HK-2 (cell line): Measurements from ENCODE around the gene C1QBP.
"Not testable (repeated sequence)": the region's sequence is repeated elsewhere in the genome, so short reads cannot be mapped to it uniquely, and the experiment has no call there.

Experiments
- DNase-seq: peaks from one replicate; pipeline ENCODE4 v3.0.0-alpha.2; 2018; ENCODE audit not compliant: unreplicated experiment

The C1QBP gene

GRCh38 chr17:5431949-5432556 is 6.9 kb downstream of the C1QBP start:
- DNase-seq: no peak

DNA sequence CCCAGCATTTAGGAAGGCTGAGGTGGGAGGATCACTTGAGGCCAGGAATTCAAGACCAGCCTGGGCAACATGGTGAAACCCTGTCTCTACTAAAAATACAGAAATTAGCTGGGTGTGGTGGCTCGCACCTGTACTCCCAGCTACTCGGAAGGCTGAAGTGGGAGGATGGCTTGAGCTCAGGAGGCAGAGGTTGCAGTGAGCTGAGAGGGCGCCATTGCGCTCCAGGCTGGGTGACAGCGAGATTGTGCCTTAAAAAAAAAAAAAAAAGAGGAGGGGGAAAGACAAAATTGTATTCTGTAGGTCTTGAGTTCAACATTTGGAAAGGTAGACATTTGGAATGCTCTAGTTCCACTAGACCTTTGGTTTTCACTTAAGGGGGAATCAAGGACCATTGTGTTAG is 7.7 kb downstream of the C1QBP start:
- DNase-seq: not testable (repeated sequence)

- DNase-seq: no peak
These were observed 8.4 kb downstream of the C1QBP start for GRCh38 chr17:5430413-5430999.

- no peak for DNase-seq
These were observed 9.6 kb downstream of the C1QBP start for GRCh38 chr17:5429191-5429887.

DNA sequence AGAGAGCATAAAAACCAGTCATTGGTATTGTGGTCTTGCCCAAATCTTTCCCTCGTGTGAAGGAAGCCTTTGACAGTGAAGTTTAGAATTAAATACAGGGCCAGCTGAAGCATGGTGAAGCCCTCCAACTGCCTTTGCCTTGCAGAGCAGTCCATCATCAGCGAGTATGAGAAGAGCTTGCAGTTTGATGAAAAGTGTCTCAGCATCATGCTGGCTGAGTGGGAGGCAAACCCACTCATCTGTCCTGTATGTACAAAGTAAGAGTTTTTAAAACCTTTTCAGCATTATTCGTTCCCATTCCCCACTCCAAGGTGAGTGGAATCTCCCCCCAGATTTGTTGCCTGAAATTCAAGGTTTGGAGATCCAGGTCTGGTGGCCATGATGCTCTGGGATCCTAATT is 13.1 kb downstream of the C1QBP start:
- DNase-seq: no peak

GRCh38 chr17:5424909-5425308 is 14.0 kb downstream of the C1QBP start:
- DNase-seq: no peak

- peak; percentile 28 for DNase-seq
These were observed 16.4 kb downstream of the C1QBP start for GRCh38 chr17:5422505-5422904.

DNA sequence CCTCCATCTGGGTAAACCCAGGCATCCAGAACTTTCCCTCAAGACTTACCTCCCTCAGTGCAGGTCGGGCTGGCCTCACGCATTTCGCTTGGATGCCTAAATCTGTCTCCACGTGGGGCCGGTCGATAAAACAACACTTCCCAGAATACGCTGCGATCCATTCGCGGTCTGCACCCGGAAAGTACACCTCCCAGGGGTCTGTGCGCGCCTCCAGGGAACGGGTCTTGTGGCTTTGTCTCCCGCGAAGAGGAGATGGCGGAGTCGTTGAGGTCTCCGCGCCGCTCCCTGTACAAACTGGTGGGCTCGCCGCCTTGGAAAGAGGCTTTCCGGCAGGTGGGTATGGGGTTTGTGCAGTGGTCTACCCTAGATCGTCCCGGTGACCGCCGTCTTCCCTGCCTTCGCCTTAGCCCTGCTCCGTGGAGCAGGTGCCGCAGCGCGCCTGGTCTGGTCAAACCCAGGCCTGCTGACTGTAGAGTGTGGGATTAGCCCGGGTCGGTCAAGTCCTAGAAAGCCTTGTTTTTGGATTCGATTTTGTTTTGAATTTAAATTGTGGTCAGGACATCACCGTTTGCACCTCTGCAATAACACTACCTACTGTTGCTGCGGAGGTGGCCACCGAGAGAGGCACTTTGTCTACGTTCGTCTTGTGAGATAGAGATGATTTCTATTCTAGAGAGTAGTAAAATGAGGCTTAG is 18.8 kb downstream of the C1QBP start, which contains the start of gene RPAIN:
Gene RPAIN, plus strand, starts transcription at position 224 of the 695 bp plus-strand sequence. Its CDS starts 29 bp downstream, at position 253.
- peak; percentile 81 for DNase-seq

GRCh38 chr17:5419356-5419958 is 19.5 kb downstream of the C1QBP start, which contains the start of gene NUP88:
TSS of gene NUP88 (minus strand) at chr17:5419662. CDS start at chr17:5419650, 12 bp downstream.
- DNase-seq: peak; percentile 97

DNA sequence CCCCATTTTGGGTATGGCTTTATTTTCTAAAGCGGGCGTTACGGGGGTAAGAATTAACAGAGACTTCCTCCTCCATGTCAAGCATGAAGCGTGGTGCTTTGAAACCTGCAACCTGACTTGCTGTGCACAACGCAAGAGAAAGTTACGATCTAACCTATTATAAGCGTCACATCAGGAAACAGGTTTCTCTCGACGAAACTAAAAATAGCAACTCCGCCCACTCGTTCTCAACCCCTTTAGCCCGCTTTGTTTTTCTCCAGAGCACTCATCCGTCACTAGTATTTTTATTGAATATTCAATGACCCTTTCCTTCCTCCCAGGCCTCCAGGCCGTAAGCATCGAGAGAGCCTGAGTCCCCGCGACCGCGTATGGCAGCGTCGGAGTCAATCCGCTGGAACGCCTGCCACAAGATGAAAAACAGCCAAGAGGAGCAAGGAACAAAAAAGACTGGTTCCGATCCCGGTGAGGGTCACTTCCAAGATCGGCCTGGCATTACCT is 20.0 kb downstream of the C1QBP start:
- DNase-seq: no peak

- no peak for DNase-seq
These were observed 22.1 kb downstream of the C1QBP start for GRCh38 chr17:5416901-5417300.

GRCh38 chr17:5413682-5414081 is 25.3 kb downstream of the C1QBP start:
- no peak for DNase-seq

DNA sequence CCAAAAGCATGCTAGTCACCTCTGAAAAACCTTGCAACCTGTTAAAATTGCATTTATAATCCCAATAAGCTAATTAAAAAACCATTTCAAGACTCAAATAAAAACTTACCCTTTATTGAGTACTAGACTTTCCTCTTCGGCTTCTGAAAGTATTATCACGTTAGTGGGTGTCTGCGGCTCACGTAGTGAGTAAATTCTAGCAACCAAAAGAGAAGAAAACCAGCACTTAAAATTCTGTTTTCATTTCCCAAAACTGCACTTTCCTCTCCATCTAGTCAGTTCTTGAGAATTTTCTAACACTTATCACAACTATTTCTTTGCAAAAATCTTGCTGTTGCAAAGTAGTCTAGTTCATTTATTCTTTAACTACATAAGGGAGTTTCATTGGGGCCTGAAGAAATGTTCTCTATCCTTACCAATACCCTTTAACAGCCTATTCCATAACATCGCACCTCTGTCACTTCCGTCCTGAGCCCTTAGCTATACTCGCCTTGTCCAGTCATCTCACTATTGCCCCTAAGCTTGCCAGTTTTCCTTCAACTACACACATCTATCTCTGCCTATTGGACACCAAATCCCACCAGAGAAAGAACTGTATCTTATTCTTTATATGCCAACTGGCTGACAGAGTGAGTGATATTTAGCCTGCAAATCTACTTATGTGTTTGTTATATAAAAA is 28.2 kb downstream of the C1QBP start:
- no peak for DNase-seq

GRCh38 chr17:5408186-5408585 is 30.8 kb downstream of the C1QBP start:
- DNase-seq: no peak

DNA sequence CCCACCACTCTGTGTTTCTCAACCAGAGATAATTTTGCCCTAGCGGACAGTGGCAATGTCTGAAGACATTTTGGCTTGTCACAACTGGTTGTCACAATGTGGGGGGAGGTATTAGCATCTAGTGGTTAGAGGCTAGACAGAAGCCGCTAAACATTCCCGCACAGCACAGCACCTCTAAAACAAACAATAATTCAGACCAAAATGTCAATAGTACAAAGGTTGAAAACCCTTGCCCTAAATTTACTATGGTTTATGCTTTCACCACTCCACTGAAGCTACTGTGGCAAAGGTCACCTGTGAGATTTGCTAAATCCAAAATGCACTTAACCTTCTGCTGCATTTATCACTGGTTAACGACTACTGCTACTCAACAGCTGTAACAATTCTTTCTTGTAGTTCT is 33.6 kb downstream of the C1QBP start:
- DNase-seq: no peak

DNA sequence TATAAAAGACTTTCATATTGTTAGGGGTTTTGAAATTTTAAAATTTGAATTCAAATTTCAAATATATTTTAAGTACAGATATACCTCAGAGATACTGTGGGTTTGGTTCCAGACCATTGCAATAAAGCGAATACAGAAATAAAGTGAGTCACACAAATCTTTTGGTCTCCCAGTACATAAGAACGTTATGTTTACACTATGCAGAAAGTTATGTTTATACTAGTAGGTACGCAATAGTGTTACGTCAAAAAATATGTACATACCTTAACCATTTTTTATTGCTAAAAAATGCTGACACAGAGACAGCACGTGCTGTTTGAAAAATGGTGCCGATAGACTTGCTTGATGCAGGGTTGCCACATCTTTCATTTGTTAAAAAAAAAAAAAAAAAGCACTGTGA is 39.2 kb downstream of the C1QBP start:
- DNase-seq: no peak

GRCh38 chr17:5396612-5397011 is 42.3 kb downstream of the C1QBP start:
- DNase-seq: no peak

DNA sequence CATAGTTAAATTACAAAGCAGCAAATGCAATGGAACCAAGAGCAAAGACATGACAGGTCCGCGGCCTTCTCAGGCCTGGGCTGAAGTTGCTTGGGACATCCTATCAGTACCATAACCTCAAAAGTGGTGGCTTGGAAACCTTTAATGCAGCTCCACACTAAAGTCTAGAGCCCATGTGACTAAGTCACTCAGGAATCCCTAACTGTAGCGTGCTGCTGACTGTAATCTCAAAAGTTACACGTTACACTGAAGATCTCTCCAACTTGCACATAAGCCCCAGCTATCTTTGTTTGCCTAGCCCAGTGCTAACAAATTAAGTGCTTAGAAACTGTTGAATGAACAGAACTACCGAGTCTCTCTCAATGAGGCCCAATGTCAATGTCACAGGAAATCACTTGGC is 47.3 kb downstream of the C1QBP start:
- no peak for DNase-seq
